HL-60/S4 (cell line): ENCODE data around the gene SPTB.

Experiments used
- in situ Hi-C: fragments of 300-500 bp; cut with MboI; formaldehyde crosslinking; loops from 2 replicates; pipeline ENCODE4 v1.14.3; 2022; ENCODE audit warnings: low sequenced_read_pairs

SPTB gene

DNA sequence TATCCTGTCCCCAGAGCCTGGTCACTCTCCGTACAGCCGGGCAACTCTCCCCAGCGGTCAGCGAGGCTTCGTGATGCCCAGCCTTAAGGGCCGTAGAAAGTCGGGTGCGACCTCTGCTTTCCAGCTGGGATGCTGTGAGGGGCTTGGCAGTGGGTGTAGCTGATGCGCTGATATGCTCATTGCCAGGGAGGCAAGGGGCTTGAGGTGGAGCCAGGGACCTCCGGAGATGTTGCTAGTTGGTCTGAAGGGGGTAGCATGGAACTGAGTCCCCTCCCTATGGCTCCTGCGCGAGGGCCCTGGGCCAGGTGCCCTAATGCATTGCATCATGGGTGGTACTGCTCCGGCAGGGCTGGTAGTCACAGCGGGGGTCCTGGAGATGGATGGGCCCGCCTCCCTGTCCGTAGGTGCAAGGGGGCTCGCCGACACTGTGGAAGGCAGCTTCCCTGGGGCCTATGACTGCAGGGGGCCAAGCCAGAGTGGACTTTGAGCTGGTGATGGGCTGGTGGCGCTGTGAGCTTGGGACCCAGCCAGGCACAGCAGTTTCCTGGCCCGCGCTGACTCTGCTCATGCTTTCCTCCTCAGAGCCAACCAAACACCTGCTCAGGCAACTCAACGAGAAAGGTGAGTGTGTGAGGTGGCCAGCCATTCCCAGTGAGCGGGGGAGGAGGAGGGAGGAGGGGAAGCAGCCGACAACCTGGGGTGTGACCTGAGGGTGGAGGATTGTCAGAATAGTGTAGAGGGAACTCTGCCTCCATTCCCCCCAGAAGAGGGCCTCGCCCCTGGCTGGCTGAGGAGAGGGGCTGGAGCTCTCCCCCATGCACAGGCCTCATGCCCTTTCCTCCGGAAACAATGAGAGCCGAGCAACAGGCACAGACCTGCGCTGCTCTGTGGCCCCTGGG, 143.2 kb downstream of the SPTB start:
- in situ Hi-C loops: no loop called here

DNA sequence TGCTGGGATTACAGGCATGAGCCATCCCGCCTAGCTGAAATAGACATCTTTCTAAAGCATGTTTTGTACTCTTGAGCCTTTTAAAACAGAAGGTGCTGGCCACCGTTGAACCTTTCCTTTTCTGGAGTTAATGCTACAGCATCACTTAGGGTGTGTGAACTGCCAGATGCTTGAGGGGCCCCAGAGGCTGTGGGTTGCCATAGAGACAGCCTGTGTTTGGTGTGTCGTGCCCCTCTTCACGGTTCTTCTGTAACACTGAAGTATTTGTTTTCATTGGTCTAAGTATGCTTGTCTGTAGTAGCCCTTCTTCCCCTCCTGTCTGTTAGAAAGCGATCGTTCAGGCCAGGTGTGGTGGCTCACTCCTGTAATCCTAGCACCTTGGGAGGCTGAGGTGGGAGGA, 144.7 kb downstream of the SPTB start:
- in situ Hi-C loops: no loop called here

DNA sequence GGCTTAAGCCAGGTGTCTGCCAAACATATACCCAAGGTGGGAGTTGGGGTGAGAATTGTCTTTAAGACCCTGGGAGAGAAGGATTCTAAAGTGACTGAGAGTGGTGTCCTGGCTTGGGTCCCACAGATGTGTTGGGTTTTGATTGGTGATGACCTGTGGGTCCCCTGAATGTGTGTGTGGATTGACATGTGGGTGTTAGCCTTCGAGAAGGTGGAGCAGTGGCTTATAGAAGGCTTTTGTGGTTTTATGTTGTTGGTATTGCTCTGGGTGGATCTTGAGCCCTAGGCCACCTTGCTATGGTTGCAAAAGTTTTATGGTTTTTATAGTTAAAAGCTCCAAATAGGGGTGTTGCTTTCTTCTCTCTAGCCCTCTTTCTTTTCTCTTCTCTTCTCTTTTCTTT, 145.8 kb downstream of the SPTB start:
- in situ Hi-C loops: no loop called here

DNA sequence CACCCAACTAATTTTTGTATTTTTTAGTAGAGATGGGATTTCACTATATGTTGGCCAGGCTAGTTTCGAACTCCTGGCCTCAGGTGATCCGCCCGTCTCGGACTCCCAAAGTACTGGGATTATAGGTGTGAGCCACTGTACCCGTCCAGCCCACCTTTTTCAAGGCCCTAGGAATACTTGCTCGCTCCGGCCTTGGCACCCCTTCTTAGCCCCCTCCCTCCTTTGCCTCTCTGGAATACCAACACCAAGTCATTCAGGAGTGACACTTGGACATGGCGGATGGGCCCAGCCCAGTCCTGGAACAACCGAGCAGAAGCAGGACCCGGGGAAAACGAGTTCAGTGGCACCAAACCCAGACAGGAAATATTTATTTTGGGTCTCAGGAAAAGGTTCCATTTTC, 146.4 kb downstream of the SPTB start:
- in situ Hi-C loops: no loop called here

GRCh38 chr14:64732536-64733120, 147.1 kb downstream of the SPTB start:
- in situ Hi-C loops: no loop called here

GRCh38 chr14:64732066-64732465, 147.6 kb downstream of the SPTB start:
- in situ Hi-C loops: no loop called here

DNA sequence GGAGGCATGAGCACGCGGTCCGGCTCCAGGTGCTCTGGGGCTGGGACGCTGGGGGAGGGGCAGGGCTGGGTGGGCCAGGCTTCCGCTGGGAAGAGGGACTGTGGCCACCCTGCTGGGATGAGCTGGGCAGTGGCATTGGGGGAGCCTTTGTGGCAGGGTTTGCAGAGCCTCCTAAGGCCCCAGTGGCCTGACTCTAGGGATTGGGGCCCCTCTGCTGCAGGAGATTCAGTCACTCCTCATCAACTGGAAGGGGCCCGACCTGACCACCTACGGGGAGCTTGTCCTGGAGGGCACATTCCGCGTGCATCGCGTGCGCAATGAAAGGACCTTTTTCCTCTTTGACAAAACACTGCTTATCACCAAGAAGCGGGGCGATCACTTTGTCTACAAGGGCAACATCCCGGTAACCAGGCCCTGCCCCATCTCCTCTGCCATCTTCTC, 148.5 kb downstream of the SPTB start:
- in situ Hi-C loops: no loop called here

GRCh38 chr14:64730681-64731080, 149.0 kb downstream of the SPTB start:
- in situ Hi-C loops: no loop called here

- in situ Hi-C loops: no loop called here
Measured at GRCh38 chr14:64730061-64730440, 149.7 kb downstream of the SPTB start.

- in situ Hi-C loops: no loop called here
Measured at GRCh38 chr14:64729386-64730060, 150.2 kb downstream of the SPTB start.

GRCh38 chr14:64728856-64729255, 150.9 kb downstream of the SPTB start:
- in situ Hi-C loops: no loop called here

- in situ Hi-C loops: no loop called here
Measured at GRCh38 chr14:64728106-64728505, 151.6 kb downstream of the SPTB start.

- in situ Hi-C loops: no loop called here
Measured at GRCh38 chr14:64727551-64728071, 152.1 kb downstream of the SPTB start.

- in situ Hi-C loops: no loop called here
Measured at GRCh38 chr14:64726585-64726890, 153.2 kb downstream of the SPTB start.

- in situ Hi-C loops: no loop called here
Measured at GRCh38 chr14:64725879-64726584, 153.7 kb downstream of the SPTB start.

- in situ Hi-C loops: no loop called here
Measured at GRCh38 chr14:64725261-64725815, 154.4 kb downstream of the SPTB start.

DNA sequence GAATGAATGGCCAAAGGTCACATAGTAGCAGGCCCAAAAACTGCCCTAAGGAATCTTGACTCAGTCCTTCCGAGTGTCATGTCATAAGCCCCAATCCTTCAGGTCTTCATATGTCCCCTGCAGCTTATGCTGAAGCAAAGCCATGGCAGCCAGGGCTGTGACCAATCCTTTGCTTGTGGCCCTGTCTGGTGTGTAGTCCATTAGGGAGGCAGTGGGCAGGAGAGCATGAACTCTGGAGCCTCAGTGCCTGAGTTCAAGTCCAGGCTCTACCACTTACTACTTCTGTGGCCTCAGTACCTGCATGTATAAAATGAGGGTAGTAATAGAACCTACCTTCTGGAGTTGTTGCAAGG, 155.2 kb downstream of the SPTB start:
- in situ Hi-C loops: no loop called here

GRCh38 chr14:64723691-64724577, 155.8 kb downstream of the SPTB start:
- in situ Hi-C loops: no loop called here

GRCh38 chr14:64722842-64723447, 156.8 kb downstream of the SPTB start:
- in situ Hi-C loops: no loop called here

DNA sequence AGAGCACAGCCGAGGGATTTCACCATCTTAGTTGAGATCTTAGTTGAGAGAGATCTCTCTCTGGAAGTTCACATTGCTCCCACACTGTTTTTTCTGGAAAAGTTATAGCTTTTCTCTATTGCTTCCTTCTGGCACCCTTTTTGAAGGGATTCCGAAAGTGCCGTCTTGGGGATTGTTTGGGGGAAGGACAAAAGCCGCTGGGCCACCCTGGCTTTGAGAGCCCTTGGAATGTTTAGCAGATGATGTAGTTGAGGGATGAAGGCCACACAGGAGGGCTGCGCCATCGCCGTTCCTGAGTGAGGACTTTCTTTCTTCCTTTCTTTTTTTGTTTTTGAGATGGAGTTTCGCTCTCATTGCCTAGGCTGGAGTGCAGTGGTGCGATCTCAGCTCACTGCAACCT, 157.8 kb downstream of the SPTB start:
- in situ Hi-C loops: no loop called here
